ENCODE measurements around the gene HEBP1.
A peak's percentile ranks its signal among the peaks of the same experiment; 100 is the strongest.

Gene HEBP1

GRCh38 chr12:12992418-12993130 is 7.5 kb downstream of the HEBP1 start:
- no peak for TF ChIP-seq CTCF (conservative IDR thresholded peaks at IDR 0.05; ENCODE audit: low read depth, low read length)
- DNase-seq (ENCODE audit: low read depth) = peak; percentile 87
- peak overlapping the region; percentile 11 for H3K4me3 ChIP-seq (ENCODE audit: low read length)

DNA sequence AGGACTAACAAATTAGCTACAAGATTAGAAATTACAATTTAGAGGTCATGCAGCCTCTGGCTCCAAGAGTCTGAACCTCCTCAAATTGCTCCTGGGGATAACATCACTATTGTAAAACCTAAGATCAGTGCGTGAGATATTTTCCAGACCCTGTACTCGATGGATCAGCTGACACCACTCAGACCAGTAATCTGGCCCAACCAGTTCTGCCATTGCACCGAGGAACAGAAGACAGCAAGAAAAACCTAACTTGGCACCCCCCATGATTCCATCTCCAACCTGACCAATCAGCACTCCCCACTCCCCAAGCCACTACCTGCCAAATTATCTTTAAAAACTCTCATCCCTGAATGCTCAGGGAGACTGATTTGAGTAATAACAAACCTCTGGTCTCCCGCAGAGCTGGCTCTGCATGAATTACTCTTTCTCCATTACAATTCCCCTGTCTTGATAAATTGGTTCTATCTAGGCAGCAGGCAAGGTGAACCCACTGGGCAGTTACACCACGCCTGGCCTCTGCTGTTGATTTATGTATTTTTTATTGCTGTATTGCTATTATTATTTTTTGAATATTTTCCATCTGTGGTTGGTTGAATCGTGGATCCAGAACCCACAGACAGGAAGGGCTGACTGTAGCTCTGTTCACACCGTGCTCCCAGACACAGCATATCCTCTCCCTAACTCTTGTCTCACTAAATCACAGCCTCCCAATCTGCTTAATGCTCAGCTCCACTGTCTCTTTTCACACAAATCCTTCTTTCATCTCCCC is 9.2 kb downstream of the HEBP1 start:
- no peak overlapping the region for H3K4me3 ChIP-seq (ENCODE audit: low read length)
- DNase-seq (ENCODE audit: low read depth) = no peak
- no peak for TF ChIP-seq CTCF (conservative IDR thresholded peaks at IDR 0.05; ENCODE audit: low read depth, low read length)

DNA sequence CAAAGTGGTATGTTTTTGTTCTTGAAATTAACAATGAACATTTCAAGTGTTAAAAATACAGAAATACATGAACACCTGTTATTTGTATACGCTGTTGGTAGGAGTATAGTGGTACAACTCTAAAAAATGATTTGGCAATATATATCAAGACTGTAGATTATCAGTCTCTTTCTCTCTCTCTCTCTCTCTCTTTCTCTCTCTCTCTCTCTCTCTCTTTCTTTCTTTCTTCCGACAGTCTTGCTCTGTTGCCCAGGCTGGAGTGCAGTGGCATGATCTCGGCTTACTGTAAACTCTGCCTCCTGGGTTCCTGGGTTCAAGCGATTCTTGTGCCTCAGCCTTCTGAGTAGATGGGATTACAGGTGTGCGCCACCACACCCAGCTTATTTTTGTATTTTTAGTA is 12.6 kb downstream of the HEBP1 start:
- H3K4me3 ChIP-seq (ENCODE audit: low read length) = no peak overlapping the region
- TF ChIP-seq CTCF (conservative IDR thresholded peaks at IDR 0.05; ENCODE audit: low read depth, low read length) = no peak
- DNase-seq (ENCODE audit: low read depth) = no peak

DNA sequence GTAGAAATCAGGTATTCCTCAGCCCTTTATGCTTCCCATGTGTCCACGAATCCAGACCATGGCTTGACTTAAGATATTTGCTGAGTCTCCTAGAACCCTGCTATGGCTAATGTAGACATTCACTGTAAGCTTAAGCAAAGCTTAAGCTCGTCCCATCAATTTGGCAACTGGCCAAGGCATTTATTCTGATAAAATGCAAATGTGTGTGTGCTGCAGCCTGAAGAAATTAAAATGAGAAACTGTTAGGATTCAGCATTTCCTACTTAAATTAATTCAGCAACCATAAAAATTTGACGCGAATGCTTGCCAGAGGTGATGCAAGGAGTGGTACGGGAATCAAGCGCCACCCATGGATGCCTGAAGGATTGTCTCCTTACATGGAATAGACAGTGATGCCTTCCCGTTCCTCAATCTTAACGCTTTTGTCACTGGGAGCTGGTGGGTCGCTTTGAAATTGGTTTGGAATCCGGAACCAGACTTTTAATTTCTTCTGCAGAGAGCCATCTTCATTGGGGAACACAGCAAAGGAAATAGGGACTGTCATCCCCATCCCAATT is 13.2 kb downstream of the HEBP1 start:
- no peak overlapping the region for H3K4me3 ChIP-seq (ENCODE audit: low read length)
- TF ChIP-seq CTCF (conservative IDR thresholded peaks at IDR 0.05; ENCODE audit: low read depth, low read length) = no peak
- DNase-seq (ENCODE audit: low read depth) = no peak

DNA sequence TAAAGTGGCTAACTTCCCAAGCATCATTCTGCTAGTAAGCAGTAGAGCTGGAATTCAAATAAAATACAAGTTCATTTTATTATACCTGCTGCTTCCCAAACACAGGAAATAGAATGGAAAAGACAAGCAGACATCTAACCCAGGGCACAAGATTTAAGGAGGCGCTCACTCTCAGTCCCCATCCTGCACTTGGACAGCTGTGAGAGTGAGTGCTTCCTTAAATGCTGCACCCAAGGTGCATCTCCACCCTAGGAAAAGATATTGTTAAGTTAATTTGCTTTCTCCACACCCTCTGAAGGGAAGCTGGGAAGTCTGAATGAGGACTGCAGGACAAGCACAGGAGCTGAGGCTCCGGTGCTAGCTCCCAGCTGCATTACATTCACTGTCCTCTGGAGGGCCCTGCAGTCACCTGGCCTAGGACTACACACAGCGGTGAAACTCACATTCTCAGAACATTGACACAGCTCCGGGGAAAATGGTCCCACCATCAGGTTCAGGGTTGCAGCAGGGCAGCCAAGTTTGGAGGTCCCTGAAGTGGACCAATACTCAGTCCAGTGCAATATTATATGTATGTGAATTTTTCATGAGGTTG is 14.2 kb downstream of the HEBP1 start:
- DNase-seq (ENCODE audit: low read depth) = no peak
- H3K4me3 ChIP-seq (ENCODE audit: low read length) = no peak overlapping the region
- peak; percentile 65 for TF ChIP-seq CTCF (conservative IDR thresholded peaks at IDR 0.05; ENCODE audit: low read depth, low read length)

DNA sequence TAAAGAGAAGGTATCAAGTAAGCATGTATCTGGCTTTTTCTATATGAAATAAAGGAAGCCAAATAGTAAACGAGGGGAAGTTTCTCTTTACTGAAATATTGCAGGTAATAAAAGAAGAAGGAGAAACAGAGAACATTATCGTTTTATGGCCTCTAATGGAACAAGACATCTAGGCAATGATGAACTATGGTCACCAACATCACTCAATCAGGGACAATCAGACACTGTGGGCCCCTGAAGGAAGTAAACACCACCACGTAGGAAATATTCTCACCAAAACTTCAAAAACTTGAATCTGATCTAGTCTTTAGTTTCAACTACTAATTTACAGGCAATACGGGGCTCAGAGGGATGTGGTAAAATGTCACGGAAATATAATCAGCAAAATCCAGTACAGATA is 15.9 kb downstream of the HEBP1 start:
- no peak for TF ChIP-seq CTCF (conservative IDR thresholded peaks at IDR 0.05; ENCODE audit: low read depth, low read length)
- H3K4me3 ChIP-seq (ENCODE audit: low read length) = no peak overlapping the region
- DNase-seq (ENCODE audit: low read depth) = no peak

Measured in retinal pigment epithelial cell (primary cell).